NCI-H1048 (cell line): Measurements from ENCODE around the gene TMEM209.
"Not testable (repeated sequence)": the region's sequence is repeated elsewhere in the genome, so short reads cannot be mapped to it uniquely, and the experiment has no call there.

Source experiments
- DNase-seq: peaks from one replicate; lab custom pipeline; 2025; lab: John Stamatoyannopoulos, UW

The TMEM209 gene

DNA sequence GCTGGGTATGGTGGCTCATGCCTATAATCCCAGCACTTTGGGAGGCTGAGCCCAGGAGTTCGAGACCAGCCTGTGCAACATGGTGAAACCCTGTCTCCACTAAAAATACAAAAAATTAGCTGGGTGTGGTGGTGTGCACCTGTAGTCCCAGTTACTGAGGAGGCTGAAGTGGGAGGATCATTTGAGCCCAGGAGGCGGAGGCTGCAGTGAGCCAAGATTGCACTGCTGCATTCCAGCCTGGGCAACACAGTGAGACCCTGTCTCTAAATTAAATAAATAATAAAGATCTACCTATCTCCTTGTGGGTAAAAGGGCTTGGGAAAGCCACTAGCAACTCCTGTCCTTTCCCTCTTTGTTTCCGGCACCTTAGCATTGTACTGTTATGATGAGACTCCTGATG is 78.4 kb downstream of the TMEM209 start:
- DNase-seq = not testable (repeated sequence)

DNA sequence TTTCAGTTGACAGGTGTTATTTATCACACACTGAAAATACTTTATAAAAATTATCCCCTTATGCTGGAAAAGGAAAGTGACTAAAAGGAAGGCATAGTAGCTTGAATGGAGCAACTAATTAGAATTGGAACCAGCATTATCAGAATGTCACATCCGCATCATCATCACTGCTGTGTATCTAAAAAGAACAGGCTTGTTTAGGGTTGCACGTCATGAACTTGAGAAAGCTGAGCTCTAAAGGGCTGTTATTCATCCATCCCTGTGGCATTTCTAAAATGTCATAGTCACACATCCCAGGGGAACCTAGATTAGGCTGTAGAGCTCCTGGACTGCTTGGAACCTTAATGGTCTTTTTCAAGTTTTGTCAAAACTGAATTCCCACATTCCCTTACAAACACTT is 80.5 kb downstream of the TMEM209 start:
- no peak for DNase-seq

- DNase-seq = no peak
Measured at GRCh38 chr7:130123501-130123900, 81.7 kb downstream of the TMEM209 start.

- no peak for DNase-seq
Measured at GRCh38 chr7:130118801-130119200, 86.4 kb downstream of the TMEM209 start.

DNA sequence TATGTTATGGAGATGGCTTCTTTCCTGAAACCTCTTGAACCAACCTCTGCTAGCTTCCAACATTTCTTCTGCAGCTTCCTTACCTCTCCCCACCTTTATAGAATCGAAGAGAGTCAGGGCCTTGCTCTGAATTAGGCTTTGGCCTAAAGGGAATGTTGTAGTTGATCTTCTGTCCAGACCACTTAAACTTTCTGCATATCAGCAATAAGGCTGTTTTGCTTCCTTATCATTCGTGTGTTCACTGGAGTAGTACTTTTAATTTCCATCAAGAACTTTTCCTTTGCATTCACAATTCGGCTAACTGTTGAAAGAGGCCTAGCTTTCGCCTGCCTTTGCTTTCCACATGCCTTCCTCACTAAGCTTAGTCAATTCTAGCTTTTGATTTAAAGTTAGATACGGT is 86.9 kb downstream of the TMEM209 start:
- DNase-seq = no peak

DNA sequence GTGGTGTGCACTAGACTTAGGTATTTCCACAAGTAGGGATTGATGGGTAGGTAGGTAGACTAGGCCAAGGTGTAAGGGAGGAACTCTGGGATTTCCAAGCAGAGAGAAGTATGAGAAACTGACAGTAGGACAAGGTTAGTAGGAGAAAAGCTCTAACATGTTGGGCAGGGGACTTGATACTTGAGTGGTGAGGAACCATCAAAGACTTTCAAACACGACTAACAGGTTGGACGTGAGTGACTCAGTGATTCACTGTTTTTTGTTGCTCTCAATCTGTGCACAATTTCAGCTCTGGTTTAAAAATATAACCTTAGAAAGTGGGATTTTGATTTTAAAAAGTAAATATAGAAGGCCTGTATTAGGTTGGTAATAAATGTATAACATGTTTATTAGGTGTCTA is 90.4 kb downstream of the TMEM209 start:
- no peak for DNase-seq
